HG02970 (cell line): ENCODE measurements around the gene ACO2.

ENCODE experiments used
- ATAC-seq: cut with Tn5 transposase; IDR thresholded peaks from one replicate; pipeline ENCODE4 v1.9.1; 2021; ENCODE audit warnings: mild to moderate bottlenecking, moderate library complexity, moderate number of reproducible peaks; ENCODE audit not compliant: unreplicated experiment, low FRiP score

ACO2 gene

GRCh38 chr22:41487037-41487935, 18.4 kb downstream of the ACO2 start:
- no peak for ATAC-seq

- ATAC-seq, result no peak
Measured at GRCh38 chr22:41488076-41488475, 19.2 kb downstream of the ACO2 start.

GRCh38 chr22:41488596-41489385, 19.9 kb downstream of the ACO2 start:
- no peak for ATAC-seq

GRCh38 chr22:41491374-41492100, 22.6 kb downstream of the ACO2 start:
- ATAC-seq, result no peak

GRCh38 chr22:41498303-41498835, 29.5 kb downstream of the ACO2 start:
- no peak for ATAC-seq

GRCh38 chr22:41499624-41500280, 30.8 kb downstream of the ACO2 start:
- no peak for ATAC-seq

- ATAC-seq, result no peak
Measured at GRCh38 chr22:41500303-41500702, 31.4 kb downstream of the ACO2 start.

- no peak for ATAC-seq
Measured at GRCh38 chr22:41501209-41501608, 32.3 kb downstream of the ACO2 start.

GRCh38 chr22:41504397-41504796, 35.5 kb downstream of the ACO2 start:
- no peak for ATAC-seq

GRCh38 chr22:41504816-41505215, 35.9 kb downstream of the ACO2 start:
- no peak for ATAC-seq

GRCh38 chr22:41505511-41506220, 36.7 kb downstream of the ACO2 start:
- no peak for ATAC-seq

GRCh38 chr22:41507330-41508063, 38.6 kb downstream of the ACO2 start:
- no peak for ATAC-seq

- ATAC-seq, result no peak
Measured at GRCh38 chr22:41508770-41509170, 39.9 kb downstream of the ACO2 start.

- ATAC-seq, result no peak
Measured at GRCh38 chr22:41511521-41511968, 42.6 kb downstream of the ACO2 start.

GRCh38 chr22:41512421-41513194, 43.7 kb downstream of the ACO2 start:
- ATAC-seq, result no peak

- ATAC-seq, result no peak
Measured at GRCh38 chr22:41513391-41513790, 44.5 kb downstream of the ACO2 start.

- no peak for ATAC-seq
Measured at GRCh38 chr22:41516462-41516861, 47.5 kb downstream of the ACO2 start.
